Activated T-helper 1 cell treated with Interleukin-2 at 50 U/mL for 16 hours (primary cell): Measurements from ENCODE around the gene SLC16A10.
"Not testable (repeated sequence)": the region's sequence is repeated elsewhere in the genome, so short reads cannot be mapped to it uniquely, and the experiment has no call there.

Experiments
- DNase-seq: peaks from one replicate; pipeline ENCODE4 v3.0.0-alpha.2; 2020; ENCODE audit warnings: low read depth

Gene SLC16A10

DNA sequence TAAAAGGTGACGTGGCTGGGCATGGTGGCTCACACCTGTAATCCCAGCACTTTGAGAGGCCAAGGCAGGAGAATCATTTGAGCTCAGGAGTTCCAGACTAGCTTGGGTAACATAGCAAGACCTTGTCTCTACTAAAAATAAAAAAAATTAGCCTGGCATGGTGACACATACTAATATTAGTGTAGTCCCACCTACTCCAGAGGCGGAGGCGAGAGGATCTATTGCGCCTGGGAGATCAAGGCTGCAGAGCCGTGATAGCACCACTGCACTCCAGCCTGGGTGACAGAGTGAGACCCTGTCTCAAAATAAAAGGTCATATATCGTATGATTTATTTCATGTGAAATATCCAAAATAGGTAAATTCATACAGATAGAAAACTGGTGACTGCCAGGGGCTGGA lies 132.5 kb downstream of the SLC16A10 start:
- DNase-seq: no peak

- DNase-seq: no peak
Observed at GRCh38 chr6:111220383-111221031, 133.2 kb downstream of the SLC16A10 start.

GRCh38 chr6:111221804-111222203 lies 134.5 kb downstream of the SLC16A10 start:
- DNase-seq: no peak

DNA sequence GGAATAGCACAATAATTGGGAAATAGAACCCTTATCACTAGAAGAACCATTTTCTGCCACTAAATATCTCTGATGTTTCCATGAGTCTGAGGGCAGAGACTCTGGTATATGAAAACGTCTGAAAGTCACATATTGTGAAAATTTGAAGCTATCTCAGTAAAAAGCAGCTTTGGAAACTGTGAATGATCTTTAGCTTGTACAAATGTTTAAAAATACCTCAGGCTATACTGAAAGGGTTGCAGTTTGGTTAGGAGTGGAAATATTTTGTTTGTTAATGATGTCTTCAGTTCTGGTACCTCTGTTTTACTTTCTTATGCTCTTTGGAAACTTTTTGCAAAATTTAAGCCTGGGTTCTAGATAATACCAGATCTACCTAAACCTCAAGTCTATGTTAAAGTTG lies 135.0 kb downstream of the SLC16A10 start:
- DNase-seq: no peak

- no peak for DNase-seq
Observed at GRCh38 chr6:111228094-111228493, 140.8 kb downstream of the SLC16A10 start.

- DNase-seq: no peak
Observed at GRCh38 chr6:111230351-111231089, 143.2 kb downstream of the SLC16A10 start.

GRCh38 chr6:111231090-111231459 lies 143.8 kb downstream of the SLC16A10 start:
- DNase-seq: no peak

GRCh38 chr6:111237852-111238251 lies 150.5 kb downstream of the SLC16A10 start:
- no peak for DNase-seq

DNA sequence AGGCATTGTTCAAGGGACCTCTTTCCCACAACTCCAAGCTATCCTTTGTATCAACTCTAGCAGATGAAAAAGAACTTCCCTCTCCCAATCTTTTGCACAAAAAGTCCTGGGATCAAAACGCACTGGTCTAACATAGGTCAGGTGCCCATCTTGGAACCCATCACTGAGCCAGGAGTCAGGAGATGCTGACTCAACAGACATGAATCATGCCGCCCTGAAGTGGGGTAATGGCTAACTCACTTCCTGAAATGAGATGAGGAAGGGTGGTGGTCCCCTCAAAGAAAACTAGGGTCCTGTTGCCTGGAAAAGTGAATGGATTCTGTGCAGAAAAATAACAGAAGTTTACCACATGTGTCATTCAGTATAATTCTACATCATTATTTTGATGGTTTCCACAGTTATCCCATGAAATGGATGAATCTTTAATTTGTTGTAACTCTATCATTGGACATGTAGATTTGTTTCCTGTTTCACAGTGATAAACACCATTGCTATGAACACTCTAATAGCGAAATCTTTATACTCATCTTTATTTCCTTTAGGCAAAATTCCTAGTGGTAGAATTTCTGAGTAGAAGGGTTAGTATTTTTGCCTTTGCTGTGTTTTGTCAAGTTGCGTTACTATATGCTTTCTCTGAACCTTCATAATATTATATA lies 151.3 kb downstream of the SLC16A10 start:
- DNase-seq: no peak

DNA sequence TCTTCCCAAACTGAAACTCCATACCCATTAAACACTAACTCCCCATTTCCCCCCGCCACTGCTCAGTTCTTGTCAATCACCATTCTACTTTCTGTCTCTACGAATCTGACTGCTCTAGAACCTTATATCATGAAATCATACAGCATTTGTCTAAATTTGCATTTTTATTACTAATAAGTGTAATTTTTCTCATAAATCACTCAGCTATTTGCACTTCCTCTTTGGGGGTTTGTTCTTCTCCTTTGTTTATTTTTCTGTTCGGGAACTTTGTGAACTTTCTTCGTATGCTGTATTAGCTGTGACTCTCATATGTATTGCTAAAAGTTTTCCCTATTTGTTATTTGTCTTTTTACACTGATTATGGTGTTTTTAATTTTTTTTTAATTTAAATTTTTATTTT lies 152.2 kb downstream of the SLC16A10 start:
- no peak for DNase-seq

DNA sequence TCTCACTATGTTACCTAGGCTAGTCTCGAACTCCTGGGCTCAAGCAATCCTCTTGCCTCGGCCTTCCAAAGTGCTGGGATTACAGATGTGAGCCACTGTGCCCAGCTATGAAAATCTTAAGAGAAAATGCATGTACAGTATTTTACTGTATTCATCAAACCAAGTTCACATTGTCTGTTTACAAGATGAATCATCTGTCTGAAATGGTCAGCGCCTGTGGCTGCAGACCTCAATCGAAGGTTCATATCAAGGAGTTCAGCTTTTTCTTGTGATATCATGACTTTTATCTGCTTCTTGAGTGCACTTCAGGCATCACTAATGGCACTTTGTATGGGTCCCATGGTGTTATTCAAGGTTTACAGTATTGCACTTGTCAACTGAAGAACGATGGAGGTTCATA lies 155.1 kb downstream of the SLC16A10 start:
- DNase-seq: no peak

GRCh38 chr6:111243095-111243494 lies 155.8 kb downstream of the SLC16A10 start:
- DNase-seq: no peak

DNA sequence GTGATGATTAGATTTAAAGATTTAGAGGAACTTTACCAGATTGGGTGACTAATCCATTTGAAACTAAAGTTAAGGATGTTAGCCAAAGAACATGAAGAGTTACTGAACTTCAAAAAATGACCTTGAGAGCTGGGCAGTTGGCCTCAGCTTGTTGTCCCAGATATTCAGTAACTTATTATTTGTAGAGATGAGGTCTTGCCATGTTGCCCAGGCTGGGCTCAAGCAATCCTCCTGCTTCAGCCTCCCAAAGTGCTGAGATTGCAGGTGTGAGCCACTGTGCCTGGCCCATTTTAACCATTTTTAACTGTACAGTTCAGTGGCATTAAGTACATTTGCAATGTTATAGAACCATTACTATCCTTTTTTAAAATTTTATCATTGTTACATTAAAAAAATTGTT lies 161.5 kb downstream of the SLC16A10 start:
- no peak for DNase-seq

GRCh38 chr6:111250791-111251354 lies 163.6 kb downstream of the SLC16A10 start:
- DNase-seq: no peak

DNA sequence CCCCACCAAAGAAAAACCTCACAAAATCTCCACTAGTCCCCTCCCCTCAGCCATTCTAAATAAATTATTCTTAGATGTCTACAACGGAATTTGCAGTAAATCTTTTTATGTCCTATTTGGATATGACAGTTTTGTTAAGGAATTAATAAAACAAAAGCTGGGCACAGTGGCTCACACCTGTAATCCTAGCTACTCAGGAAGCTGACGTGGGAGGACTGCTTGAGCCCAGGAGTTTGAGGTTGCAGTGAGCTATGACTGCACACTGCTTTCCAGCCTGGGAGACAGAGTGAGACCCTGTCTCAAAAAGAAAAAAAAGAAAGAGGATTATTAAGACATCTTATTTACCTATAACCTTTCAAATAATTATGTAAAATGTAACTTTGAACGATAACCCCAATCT lies 165.4 kb downstream of the SLC16A10 start:
- no peak for DNase-seq

GRCh38 chr6:111254004-111254778 lies 166.9 kb downstream of the SLC16A10 start:
- DNase-seq: no peak

DNA sequence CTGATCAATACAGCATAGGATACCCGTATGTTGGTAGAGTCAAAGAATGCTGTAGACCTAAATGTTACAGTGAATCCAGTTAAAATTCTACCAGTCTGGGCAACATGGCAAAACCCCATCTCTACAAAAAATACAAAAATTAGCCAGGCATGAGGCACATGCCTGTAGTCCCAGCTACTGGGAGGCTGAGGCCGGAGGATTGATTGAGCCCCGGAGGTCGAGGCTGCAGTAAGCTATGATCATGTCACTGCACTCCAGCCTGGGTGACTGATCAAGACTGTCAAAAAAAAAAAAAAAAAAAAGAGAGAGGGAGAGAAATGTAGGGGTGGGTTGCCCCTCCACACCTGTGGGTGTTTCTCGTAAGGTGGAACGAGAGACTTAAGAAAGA lies 167.5 kb downstream of the SLC16A10 start:
- DNase-seq: no peak

- DNase-seq: not testable (repeated sequence)
Observed at GRCh38 chr6:111255838-111256237, 168.5 kb downstream of the SLC16A10 start.

GRCh38 chr6:111256646-111257045 lies 169.3 kb downstream of the SLC16A10 start:
- DNase-seq: no peak

GRCh38 chr6:111258010-111258409 lies 170.7 kb downstream of the SLC16A10 start:
- DNase-seq: no peak

DNA sequence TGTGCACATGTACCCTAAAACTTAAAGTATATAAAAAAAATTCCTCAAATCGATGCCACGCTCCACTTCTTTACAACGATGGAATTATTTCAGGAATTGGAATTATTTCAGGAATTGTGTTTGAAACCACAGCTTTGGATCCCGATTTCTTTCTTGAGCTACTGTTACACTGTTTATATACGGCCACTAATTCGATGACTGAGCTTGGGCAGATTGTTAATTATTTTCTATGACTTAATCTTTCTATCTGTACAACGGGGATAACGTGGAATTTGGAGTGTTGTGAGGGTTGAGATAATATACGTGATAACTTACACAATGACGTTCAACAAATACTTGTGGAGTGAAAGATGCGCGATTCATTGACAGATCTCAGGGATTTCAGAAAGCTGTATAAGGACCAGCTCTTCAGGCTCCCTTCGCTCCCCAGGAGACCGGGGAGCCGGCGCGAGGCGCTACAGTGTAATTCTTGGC lies 171.3 kb downstream of the SLC16A10 start:
- DNase-seq: no peak
